GM10248 (cell line): ENCODE measurements around the gene FAM117A.

ENCODE experiments used
- CTCF ChIA-PET: fragments of 300-600 bp; sonication (Branson Sonifier 250); formaldehyde crosslinking; extraction: SDS; loops from one replicate; lab custom pipeline; 2021; ENCODE audit warnings: antibody characterized with exemption; lab: Yijun Ruan, JAX
- POLR2A ChIA-PET: fragments of 350-650 bp; sonication (Branson Sonifier 250); formaldehyde crosslinking; extraction: SDS; loops from one replicate; lab custom pipeline; 2020; ENCODE audit warnings: antibody characterized with exemption; lab: Yijun Ruan, JAX
- DNase-seq: peaks from one replicate; pipeline ENCODE4 v3.0.0; 2012; ENCODE audit errors: extremely low spot score
- TF ChIP-seq, protein P1 (sequence below): IDR thresholded peaks from 2 replicates; pipeline ENCODE4 v1.5.1; 2012; ENCODE audit warnings: mild to moderate bottlenecking, low read depth; ENCODE audit errors: extremely low read depth, missing control alignments, control extremely low read depth

The FAM117A gene

DNA sequence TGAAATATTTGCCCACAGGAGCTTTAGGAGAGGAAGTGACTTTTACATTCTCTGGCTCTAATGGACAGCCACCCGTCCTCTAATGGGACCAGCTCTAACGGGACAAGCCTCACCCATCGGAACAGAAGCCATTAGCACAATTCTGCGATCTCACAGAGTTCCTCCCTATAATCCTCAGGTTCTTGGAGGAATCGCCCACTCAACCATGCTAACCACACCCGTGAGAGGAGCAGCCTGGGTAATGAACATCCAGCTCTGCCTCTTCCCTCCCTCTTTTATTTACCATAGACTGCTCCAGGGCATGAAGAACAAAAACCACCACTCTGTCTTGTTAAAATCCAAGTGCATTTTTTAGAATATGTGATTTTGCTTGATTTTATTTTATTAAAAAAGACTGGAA, 63.0 kb downstream of the FAM117A start:
- DNase-seq, result no peak
- ChIA-PET POLR2A (interaction anchor here (1.3 kb wide), 1 partner anchor 8 kb away, joined by 3 read pairs; no protein-coding TSS in a partner anchor), CTCF (interaction anchor here (0.9 to 40.4 kb wide), 7 partner anchors 6 to 292 kb away, joined by 3 to 880 read pairs (median 10); partner anchors contain the start of genes NXPH3 and SLC35B1)
- TF ChIP-seq, protein P1, sequence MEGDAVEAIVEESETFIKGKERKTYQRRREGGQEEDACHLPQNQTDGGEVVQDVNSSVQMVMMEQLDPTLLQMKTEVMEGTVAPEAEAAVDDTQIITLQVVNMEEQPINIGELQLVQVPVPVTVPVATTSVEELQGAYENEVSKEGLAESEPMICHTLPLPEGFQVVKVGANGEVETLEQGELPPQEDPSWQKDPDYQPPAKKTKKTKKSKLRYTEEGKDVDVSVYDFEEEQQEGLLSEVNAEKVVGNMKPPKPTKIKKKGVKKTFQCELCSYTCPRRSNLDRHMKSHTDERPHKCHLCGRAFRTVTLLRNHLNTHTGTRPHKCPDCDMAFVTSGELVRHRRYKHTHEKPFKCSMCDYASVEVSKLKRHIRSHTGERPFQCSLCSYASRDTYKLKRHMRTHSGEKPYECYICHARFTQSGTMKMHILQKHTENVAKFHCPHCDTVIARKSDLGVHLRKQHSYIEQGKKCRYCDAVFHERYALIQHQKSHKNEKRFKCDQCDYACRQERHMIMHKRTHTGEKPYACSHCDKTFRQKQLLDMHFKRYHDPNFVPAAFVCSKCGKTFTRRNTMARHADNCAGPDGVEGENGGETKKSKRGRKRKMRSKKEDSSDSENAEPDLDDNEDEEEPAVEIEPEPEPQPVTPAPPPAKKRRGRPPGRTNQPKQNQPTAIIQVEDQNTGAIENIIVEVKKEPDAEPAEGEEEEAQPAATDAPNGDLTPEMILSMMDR, result no peak

GRCh38 chr17:49699966-49700575, 63.9 kb downstream of the FAM117A start:
- TF ChIP-seq, protein P1, result no peak
- DNase-seq, result no peak
- ChIA-PET CTCF (interaction anchor here (0.7 to 40.4 kb wide), 7 partner anchors 7 to 152 kb away, joined by 3 to 880 read pairs (median 10); partner anchors contain the start of genes NXPH3 and SLC35B1), POLR2A (interaction anchor here (1.3 kb wide), 1 partner anchor 9 kb away, joined by 3 read pairs; no protein-coding TSS in a partner anchor)

DNA sequence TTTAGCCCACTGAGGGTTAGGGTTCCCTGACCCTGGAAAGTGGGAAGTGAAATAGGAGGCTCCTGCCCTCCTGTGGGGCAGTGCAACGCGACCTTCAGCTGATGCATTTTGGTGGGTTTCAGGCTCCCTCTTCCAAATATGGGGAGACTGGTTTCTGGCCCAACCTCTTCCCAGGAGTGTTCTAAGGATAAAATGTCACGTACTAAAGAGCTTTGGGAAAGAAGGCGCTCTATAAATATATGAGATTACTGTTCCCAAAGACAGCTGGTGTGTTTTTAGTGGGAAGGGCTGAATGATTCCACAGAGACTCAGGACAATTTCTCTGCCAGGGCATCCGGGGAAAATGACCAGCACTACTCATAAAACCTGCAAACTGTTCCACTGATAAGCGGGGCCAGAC, 65.9 kb downstream of the FAM117A start:
- no peak for DNase-seq
- TF ChIP-seq, protein P1, result no peak
- POLR2A ChIA-PET, result no interaction called here
- CTCF ChIA-PET, result interaction anchor here (0.9 to 40.4 kb wide), 10 partner anchors 9 to 141 kb away, joined by 3 to 880 read pairs (median 12); partner anchors contain the start of genes NXPH3 and SLC35B1

- POLR2A ChIA-PET, result interaction anchor here (0.6 to 0.7 kb wide), 3 partner anchors 12 to 117 kb away, joined by 3 to 4 read pairs (median 3); no protein-coding TSS in a partner anchor
- CTCF ChIA-PET, result interaction anchor here (0.7 to 40.4 kb wide), 39 partner anchors 9 to 302 kb away, joined by 3 to 880 read pairs (median 5); partner anchors contain the start of genes NXPH3, SLC35B1 and SPOP
- peak; percentile 79 for DNase-seq
- TF ChIP-seq, protein P1, result no peak
Measured at GRCh38 chr17:49696233-49696761, 67.6 kb downstream of the FAM117A start.

DNA sequence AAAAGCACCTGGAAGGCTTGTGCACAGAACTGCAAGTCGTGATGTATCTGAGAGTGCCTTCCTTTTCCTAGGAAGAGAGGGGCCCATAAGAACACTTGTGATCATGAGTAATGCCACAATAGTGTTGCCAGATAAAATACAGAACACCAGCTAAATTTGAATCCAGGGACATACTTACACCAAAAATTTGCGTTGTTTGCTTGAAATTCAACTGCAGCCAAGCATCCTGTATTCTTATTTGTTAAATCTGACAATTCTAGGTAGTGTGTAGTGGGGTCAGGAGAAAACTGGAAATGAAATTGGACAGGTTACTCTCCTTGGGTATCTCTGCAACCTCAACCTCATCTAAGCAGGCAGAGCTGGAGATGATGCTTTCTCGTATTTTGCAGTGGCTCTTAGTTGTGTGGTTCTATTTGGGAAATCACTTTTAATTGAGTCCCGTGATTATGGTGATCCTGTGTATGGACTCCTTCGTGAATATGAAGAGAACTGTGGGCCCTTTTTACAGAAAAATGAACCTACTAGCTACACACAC, 68.2 kb downstream of the FAM117A start:
- ChIA-PET CTCF (interaction anchor here (0.7 to 40.4 kb wide), 40 partner anchors 8 to 302 kb away, joined by 3 to 880 read pairs (median 4); partner anchors contain the start of genes NXPH3, SLC35B1 and SPOP), POLR2A (interaction anchor here (0.7 kb wide), 2 partner anchors 11 to 116 kb away, joined by 3 to 4 read pairs; no protein-coding TSS in a partner anchor)
- TF ChIP-seq, protein P1, result no peak
- no peak for DNase-seq
